Loucy (cell line): ENCODE data around the gene LDB3.

Experiments
- H2AFZ ChIP-seq: fragments of 200-600 bp; sonication (generic); 2 replicates; pipeline ENCODE4 v1.6.0; 2016; ENCODE audit warnings: antibody characterized with exemption, mild to moderate bottlenecking, low read length, moderate library complexity
- H3F3A ChIP-seq: fragments of 200-600 bp; 2 replicates; pipeline ENCODE4 v1.6.0; 2016; ENCODE audit warnings: antibody characterized with exemption, low read depth, mild to moderate bottlenecking
- H3K27me3 ChIP-seq: fragments of 200-600 bp; sonication (generic); 2 replicates; pipeline ENCODE4 v1.6.1; 2014; ENCODE audit warnings: low read length, mild to moderate bottlenecking; ENCODE audit not compliant: insufficient read depth, poor library complexity, severe bottlenecking
- H3K36me3 ChIP-seq: fragments of 200-600 bp; sonication (generic); 2 replicates; pipeline ENCODE4 v1.6.1; 2016; ENCODE audit warnings: low read length; ENCODE audit not compliant: insufficient read depth
- H3K4me1 ChIP-seq: fragments of 200-600 bp; sonication (generic); 2 replicates; pipeline ENCODE4 v1.5.1; 2014; ENCODE audit warnings: low read length, mild to moderate bottlenecking; ENCODE audit not compliant: insufficient read depth, poor library complexity, severe bottlenecking
- H3K4me2 ChIP-seq: fragments of 200-600 bp; sonication (generic); 2 replicates; pipeline ENCODE4 v1.6.0; 2014; ENCODE audit warnings: antibody characterized with exemption, low read length, low read depth, mild to moderate bottlenecking; ENCODE audit not compliant: poor library complexity, severe bottlenecking
- H3K4me3 ChIP-seq: fragments of 200-600 bp; sonication (generic); 2 replicates; pipeline ENCODE4 v1.5.1; 2014; ENCODE audit warnings: low read length, mild to moderate bottlenecking, mixed read lengths; ENCODE audit not compliant: poor library complexity, severe bottlenecking
- H3K79me2 ChIP-seq: fragments of 200-600 bp; sonication (generic); 2 replicates; pipeline ENCODE4 v1.6.1; 2014; ENCODE audit warnings: low read length; ENCODE audit not compliant: insufficient read depth
- H3K9ac ChIP-seq: fragments of 200-600 bp; sonication (generic); 2 replicates; pipeline ENCODE4 v1.6.0; 2014; ENCODE audit warnings: mild to moderate bottlenecking, low read depth, low read length, moderate library complexity; ENCODE audit not compliant: poor library complexity, severe bottlenecking
- H3K9me2 ChIP-seq: fragments of 200-600 bp; sonication (generic); replicated peaks from 2 replicates; pipeline ENCODE4 v1.6.1; 2016; ENCODE audit warnings: low read depth, low read length, mixed read lengths
- H3K9me3 ChIP-seq: fragments of 200-600 bp; sonication (generic); 2 replicates; pipeline ENCODE4 v1.6.1; 2014; ENCODE audit warnings: mild to moderate bottlenecking, antibody characterized with exemption, low read length, low read depth; ENCODE audit not compliant: insufficient read depth
- H4K20me1 ChIP-seq: fragments of 200-600 bp; sonication (generic); 2 replicates; pipeline ENCODE4 v1.6.0; 2014; ENCODE audit warnings: antibody characterized with exemption, low read length, mild to moderate bottlenecking; ENCODE audit not compliant: insufficient read depth, poor library complexity, severe bottlenecking
- EZH2phosphoT487 ChIP-seq: fragments of 200-600 bp; IDR thresholded peaks from 2 replicates; pipeline ENCODE4 v1.6.1; 2018; ENCODE audit warnings: antibody characterized with exemption, mild to moderate bottlenecking, moderate library complexity, borderline replicate concordance
- TF ChIP-seq, protein P1 (sequence below): fragments of 200-600 bp; sonication (generic); conservative IDR thresholded peaks from 2 replicates; pipeline ENCODE4 v1.5.1; 2014; ENCODE audit warnings: mild to moderate bottlenecking, antibody characterized with exemption, low read length

The LDB3 gene

DNA sequence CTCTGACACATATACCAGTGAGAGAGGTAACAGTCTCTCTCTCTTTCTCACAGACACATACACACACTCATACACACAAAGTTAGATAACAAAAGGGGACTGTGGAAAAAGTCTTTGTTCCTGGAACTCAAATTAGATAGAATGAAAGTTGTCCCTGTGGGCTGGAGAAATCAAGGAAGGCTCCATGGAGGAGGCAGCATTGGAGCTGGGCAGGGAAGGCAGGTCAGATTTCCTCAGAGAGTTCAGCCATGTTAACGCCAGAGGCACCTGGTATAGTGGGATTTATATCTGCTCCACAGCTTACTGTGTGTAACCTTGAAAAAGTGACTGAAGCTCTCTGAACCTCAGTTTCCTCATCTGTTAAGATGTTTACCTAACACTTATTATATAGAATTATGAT is 38.7 kb downstream of the LDB3 start:
- no peak for TF ChIP-seq EZH2phosphoT487
- H3K27me3 ChIP-seq = peaks cover 2% of the 10 kb centered on the region
- H3K9ac ChIP-seq = no peak overlapping the region
- no peak overlapping the region for H2AFZ ChIP-seq
- H3K4me2 ChIP-seq = no peak overlapping the region
- H3K4me3 ChIP-seq = no peak overlapping the region
- H3K79me2 ChIP-seq = no peaks in the 10 kb centered on the region
- H3K9me3 ChIP-seq = no peaks in the 10 kb centered on the region
- no peaks in the 10 kb centered on the region for H3F3A ChIP-seq
- H3K4me1 ChIP-seq = peaks cover 5% of the 10 kb centered on the region
- H3K9me2 ChIP-seq = no peaks in the 10 kb centered on the region
- no peaks in the 10 kb centered on the region for H4K20me1 ChIP-seq
- H3K36me3 ChIP-seq = no peaks in the 10 kb centered on the region

DNA sequence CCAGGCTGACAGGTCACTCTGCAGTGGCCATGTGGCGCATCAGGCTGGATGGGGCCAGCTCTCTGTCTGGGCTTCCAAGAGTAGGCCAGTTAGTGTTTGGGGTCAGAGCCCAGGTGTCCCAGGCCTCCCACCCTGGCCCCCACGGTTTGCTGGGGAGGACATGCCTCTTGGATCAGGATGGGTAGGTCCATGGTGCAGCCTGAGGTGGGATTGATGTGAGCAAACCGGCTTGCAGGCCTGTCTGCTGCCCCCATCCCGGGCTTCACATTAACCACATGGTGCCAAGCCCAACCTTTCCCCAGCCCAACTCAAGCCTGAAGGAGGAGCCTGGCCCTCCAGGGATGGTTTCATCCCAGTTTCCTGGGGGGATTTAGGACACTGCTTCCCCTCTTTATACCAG is 39.2 kb downstream of the LDB3 start:
- H2AFZ ChIP-seq = no peak overlapping the region
- no peaks in the 10 kb centered on the region for H3K36me3 ChIP-seq
- H3K4me3 ChIP-seq = no peak overlapping the region
- H3K4me2 ChIP-seq = no peak overlapping the region
- H4K20me1 ChIP-seq = no peaks in the 10 kb centered on the region
- no peaks in the 10 kb centered on the region for H3K9me2 ChIP-seq
- no peaks in the 10 kb centered on the region for H3K9me3 ChIP-seq
- no peak overlapping the region for H3K9ac ChIP-seq
- H3K79me2 ChIP-seq = no peaks in the 10 kb centered on the region
- peaks cover 7% of the 10 kb centered on the region for H3K27me3 ChIP-seq
- H3F3A ChIP-seq = no peaks in the 10 kb centered on the region
- peaks cover 10% of the 10 kb centered on the region for H3K4me1 ChIP-seq
- no peak for TF ChIP-seq EZH2phosphoT487
- TF ChIP-seq, protein P1, sequence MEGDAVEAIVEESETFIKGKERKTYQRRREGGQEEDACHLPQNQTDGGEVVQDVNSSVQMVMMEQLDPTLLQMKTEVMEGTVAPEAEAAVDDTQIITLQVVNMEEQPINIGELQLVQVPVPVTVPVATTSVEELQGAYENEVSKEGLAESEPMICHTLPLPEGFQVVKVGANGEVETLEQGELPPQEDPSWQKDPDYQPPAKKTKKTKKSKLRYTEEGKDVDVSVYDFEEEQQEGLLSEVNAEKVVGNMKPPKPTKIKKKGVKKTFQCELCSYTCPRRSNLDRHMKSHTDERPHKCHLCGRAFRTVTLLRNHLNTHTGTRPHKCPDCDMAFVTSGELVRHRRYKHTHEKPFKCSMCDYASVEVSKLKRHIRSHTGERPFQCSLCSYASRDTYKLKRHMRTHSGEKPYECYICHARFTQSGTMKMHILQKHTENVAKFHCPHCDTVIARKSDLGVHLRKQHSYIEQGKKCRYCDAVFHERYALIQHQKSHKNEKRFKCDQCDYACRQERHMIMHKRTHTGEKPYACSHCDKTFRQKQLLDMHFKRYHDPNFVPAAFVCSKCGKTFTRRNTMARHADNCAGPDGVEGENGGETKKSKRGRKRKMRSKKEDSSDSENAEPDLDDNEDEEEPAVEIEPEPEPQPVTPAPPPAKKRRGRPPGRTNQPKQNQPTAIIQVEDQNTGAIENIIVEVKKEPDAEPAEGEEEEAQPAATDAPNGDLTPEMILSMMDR = no peak

DNA sequence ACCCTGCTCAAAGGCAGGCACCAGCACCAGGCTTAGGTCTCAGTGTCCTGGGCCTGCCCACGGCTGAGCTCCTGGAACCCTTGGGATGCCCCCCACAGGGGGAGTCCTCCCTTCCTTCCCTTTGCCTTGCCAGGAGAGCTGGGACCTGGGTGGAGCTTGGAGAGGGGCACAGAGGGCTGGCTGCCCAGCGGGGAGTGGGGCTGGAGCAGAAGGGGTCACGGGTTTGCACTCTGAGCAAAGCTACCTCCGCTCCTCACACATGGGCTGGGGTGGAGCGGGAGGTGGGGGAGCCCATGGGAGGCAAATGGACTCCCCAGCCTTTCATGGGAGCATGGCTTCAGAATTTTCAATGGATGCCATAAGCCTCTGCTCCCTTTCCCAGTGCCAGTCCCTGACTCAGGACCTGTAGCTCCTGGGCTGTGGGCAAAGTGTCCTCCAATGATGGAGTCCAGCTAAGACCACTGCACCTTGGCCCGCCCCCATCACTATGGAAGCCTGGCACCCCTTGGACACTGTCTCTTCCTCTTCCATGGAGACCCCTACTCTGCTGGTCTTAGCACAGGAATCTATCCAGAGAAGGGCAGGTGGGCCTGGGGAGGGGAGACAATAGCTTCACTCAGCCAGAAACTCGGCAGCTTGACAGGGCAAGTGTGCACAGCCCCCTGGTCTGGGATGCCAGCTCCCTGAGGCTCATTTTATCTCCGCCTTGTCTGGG is 39.9 kb downstream of the LDB3 start:
- no peak for TF ChIP-seq EZH2phosphoT487
- TF ChIP-seq, protein P1 = no peak
- Histone ChIP-seq H3K4me1 (peaks cover 10% of the 10 kb centered on the region), H3K4me2 (no peak overlapping the region), H3K79me2 (no peaks in the 10 kb centered on the region), H4K20me1 (no peaks in the 10 kb centered on the region), H3K36me3 (no peaks in the 10 kb centered on the region), H3K9me2 (no peaks in the 10 kb centered on the region), H3K27me3 (peaks cover 9% of the 10 kb centered on the region), H3F3A (no peaks in the 10 kb centered on the region), H3K9me3 (no peaks in the 10 kb centered on the region), H2AFZ (no peak overlapping the region), H3K9ac (no peak overlapping the region), H3K4me3 (no peak overlapping the region)
